K562 (cell line): ENCODE measurements around the gene ABCB9. TPM values are rescaled to one million over a fixed set of nuclear protein-coding genes. Genes with fewer than 3 reads are reported as not detected.

Experiments used
- ATAC-seq: fragments of 200-7000 bp; cut with Tn5 transposase; 3 replicates; pipeline ENCODE4 v1.9.1; 2020; ENCODE audit warnings: moderate library complexity
- BruUV-seq: library from RNA; stranded (reverse); fragments of 400-500 nt; replicated peaks from 2 replicates; lab custom pipeline; 2021; lab: Mats Ljungman, UMichigan
- CTCF ChIA-PET: fragments of 300-600 bp; formaldehyde crosslinking; extraction: SDS; loops from one replicate; lab custom pipeline; 2021; ENCODE audit warnings: low intra/inter-chr PET ratio; lab: Yijun Ruan, JAX
- POLR2A ChIA-PET: fragments of 300-600, 350-650 bp; sonication (Branson Sonifier 250); formaldehyde crosslinking; extraction: SDS; loops from one replicate; lab custom pipeline; 2021; ENCODE audit warnings: antibody characterized with exemption, inconsistent platforms; lab: Yijun Ruan, JAX
- DNase-seq, 4 experiments: peaks; one replicate each; pipeline versions ENCODE4 v3.0.0 to v3.0.0-alpha.2; 2011 to 2018; ENCODE audit warnings: low spot score in 3 of 4, mixed read lengths in 3 of 4; ENCODE audit errors: extremely low read depth in 1 of 4
- FAIRE-seq: peaks from 2 replicates; lab custom pipeline; 2011; peaks lifted over from hg19 to GRCh38; lab: Jason Lieb, UNC
- H2AFZ ChIP-seq: 2 replicates; pipeline ENCODE4 v1.6.0; 2011; ENCODE audit warnings: low read depth, low read length, control low read depth, inconsistent platforms
- H3K27ac ChIP-seq: fragments of 200-600 bp; 3 replicates; pipeline ENCODE4 v1.8.0; 2011; ENCODE audit warnings: low read depth, mild to moderate bottlenecking, control low read depth, inconsistent platforms, low read length, moderate library complexity, mixed read lengths; ENCODE audit errors: extremely low read depth
- H3K27me3 ChIP-seq, 2 experiments: fragments of 300-600 bp in 1 of 2; 2 replicates in 1 of 2; 3 replicates in 1 of 2; pipeline versions ENCODE4 v1.6.0 to v1.8.0; 2011; ENCODE audit warnings: inconsistent platforms in 2 of 2, low read length in 2 of 2, mild to moderate bottlenecking in 1 of 2, mixed read lengths in 1 of 2, moderate library complexity in 1 of 2; ENCODE audit not compliant: control insufficient read depth in 2 of 2, insufficient read depth in 2 of 2
- H3K36me3 ChIP-seq: fragments of 300-600 bp; 3 replicates; pipeline ENCODE4 v1.8.0; 2011; ENCODE audit warnings: mild to moderate bottlenecking, low read length, inconsistent platforms; ENCODE audit not compliant: control insufficient read depth, insufficient read depth
- H3K4me1 ChIP-seq, 2 experiments: fragments of 200-600 bp in 1 of 2; replicated peaks in 1 of 2; 2 replicates in 1 of 2; 3 replicates in 1 of 2; pipeline versions ENCODE4 v1.5.1 to v1.8.0; 2011; ENCODE audit warnings: inconsistent platforms in 2 of 2, low read length in 2 of 2, mild to moderate bottlenecking in 1 of 2, mixed read lengths in 1 of 2, moderate library complexity in 1 of 2; ENCODE audit not compliant: control insufficient read depth in 2 of 2, insufficient read depth in 2 of 2
- H3K4me2 ChIP-seq: 2 replicates; pipeline ENCODE4 v1.6.1; 2011; ENCODE audit warnings: low read length, control low read depth, inconsistent platforms, mixed read lengths; ENCODE audit not compliant: insufficient read depth
- H3K4me3 ChIP-seq: fragments of 200-600 bp; sonication (generic), shearing (Covaris generic); 2 replicates; pipeline ENCODE4 v1.5.1; 2016; ENCODE audit warnings: control low read depth, inconsistent platforms
- H3K79me2 ChIP-seq: fragments of 200-600 bp; 3 replicates; pipeline ENCODE4 v1.8.0; 2011; ENCODE audit warnings: low read length, inconsistent platforms; ENCODE audit not compliant: control insufficient read depth, insufficient read depth
- H3K9ac ChIP-seq, 2 experiments: 2 replicates each; pipeline versions ENCODE4 v1.6.0 to v1.6.1; 2011; ENCODE audit warnings: low read depth in 2 of 2, low read length in 2 of 2, control low read depth in 1 of 2, inconsistent platforms in 1 of 2, mild to moderate bottlenecking in 1 of 2, mixed read lengths in 1 of 2; ENCODE audit not compliant: insufficient read depth in 1 of 2
- H3K9me1 ChIP-seq: one replicate; pipeline ENCODE4 v1.6.0; 2011; ENCODE audit warnings: inconsistent platforms, mild to moderate bottlenecking, low read length, moderate library complexity; ENCODE audit not compliant: control insufficient read depth, insufficient read depth
- H3K9me3 ChIP-seq: replicated peaks from 2 replicates; pipeline ENCODE4 v1.5.1; 2011; ENCODE audit warnings: low read depth, low read length, inconsistent platforms; ENCODE audit not compliant: control insufficient read depth, insufficient read depth
- H4K20me1 ChIP-seq: replicated peaks from 2 replicates; pipeline ENCODE4 v1.6.1; 2011; ENCODE audit warnings: low read length, inconsistent platforms, mixed read lengths; ENCODE audit not compliant: control insufficient read depth, insufficient read depth
- CREBBP ChIP-seq: IDR thresholded peaks from one replicate; pipeline ENCODE4 v1.6.1; 2012; ENCODE audit warnings: low read depth, mild to moderate bottlenecking, control low read depth, inconsistent platforms, low read length
- HNRNPH1 ChIP-seq: fragments of 200-400 bp; formaldehyde crosslinking; optimal IDR thresholded peaks from 2 replicates; pipeline ENCODE3; 2017; ENCODE audit warnings: low read depth, mild to moderate bottlenecking, low read length, moderate library complexity
- ILF3 ChIP-seq: fragments of 450-650 bp; IDR thresholded peaks from 2 replicates; pipeline ENCODE4 v1.6.1; 2018; ENCODE audit warnings: antibody characterized with exemption, mild to moderate bottlenecking, moderate library complexity, borderline replicate concordance
- NR2C2 ChIP-seq, 2 experiments: fragments of 200-800 bp in 1 of 2; sonication (Bioruptor generic) in 1 of 2; sonication (generic) in 1 of 2; formaldehyde crosslinking in 1 of 2; IDR thresholded peaks; 2 replicates each; pipeline versions ENCODE4 v1.6.1 to v1.8.0; 2016 to 2022; ENCODE audit warnings: mild to moderate bottlenecking in 1 of 2, missing compliant biosample characterization in 1 of 2, missing genetic modification characterization in 1 of 2, missing genetic modification reagents in 1 of 2
- TBP ChIP-seq: optimal IDR thresholded peaks from 2 replicates; pipeline ENCODE3; 2011; ENCODE audit warnings: low read depth, low read length, improper control_type of control experiment
- ZFP36 ChIP-seq: fragments of 150-350 bp; IDR thresholded peaks from 2 replicates; pipeline ENCODE4 v1.6.1; 2018; ENCODE audit warnings: low read length, low read depth; ENCODE audit not compliant: partially characterized antibody
- WGBS: fragments of 100-300 bp; shearing (Covaris generic); methylation state at CpG from one replicate; pipeline ENCODE4 v1.1.6; 2016; ENCODE audit warnings: low coverage, mixed read lengths; ENCODE audit not compliant: insufficient coverage; ENCODE audit errors: missing lambda C conversion rate; 5-methylcytosine and 5-hydroxymethylcytosine counted together
- in situ Hi-C: fragments of 300-500 bp; cut with MboI; formaldehyde crosslinking; loops from 4 replicates; pipeline ENCODE4 v1.15.0; 2018; ENCODE audit warnings: inconsistent platforms, mixed read lengths
- intact Hi-C: fragments of 100-400 bp; cut with micrococcal nuclease; formaldehyde crosslinking; loops from 2 replicates; pipeline ENCODE4 v1.14.2; 2022
- polyA plus RNA-seq, 8 experiments: library from polyadenylated mRNA; depleted of rRNA in 4 of 8; stranded (reverse) in 5 of 8; unstranded in 3 of 8; fragments of >200 nt; fragmentation: Nextera tagmentation in 2 of 8; fragmentation: Illumina TruSeq in 1 of 8; extraction: Ambion mirVana in 2 of 8; extraction: Trizol in 1 of 8; gene quantifications; 2 replicates each; pipeline versions ENCODE4 v1.2.1 to v1.2.3, GENCODE V29; 2011 to 2014; ENCODE audit warnings: inconsistent platforms in 1 of 8, missing spikeins in 1 of 8
- total RNA-seq, 7 experiments: library from RNA; depleted of rRNA in 6 of 7; stranded (reverse); fragments of >200 nt in 6 of 7; fragmentation: Illumina TruSeq in 2 of 7; extraction: Trizol in 2 of 7; gene quantifications; 2 replicates each; pipeline versions ENCODE4 v1.2.1 to v1.2.3, GENCODE V29; 2011 to 2021; ENCODE audit warnings: low replicate concordance in 1 of 7

ABCB9 gene
- total and polyA plus RNA-seq, 9 of the 15 experiments (the other 6 are each of a cell fraction or from before 2014, with no cell fraction given) = 0.20 to 12.6 (median 6.2) TPM

GRCh38 chr12:122990961-122991622, 24.8 kb upstream of the ABCB9 start:
- ChIA-PET POLR2A (interaction anchor here (0.6 to 0.8 kb wide), 4 partner anchors 13 to 1561 kb away, joined by 3 to 4 read pairs (median 4); no protein-coding TSS in a partner anchor), CTCF (no interaction called here)
- Histone ChIP-seq H3K9me1 (no peaks in the 10 kb centered on the region), H3K4me2 (no peak overlapping the region), H2AFZ (no peak overlapping the region), H3K27ac (no peak overlapping the region), H3K4me1 (peaks cover 0 to 56% of the 10 kb centered on the region in 2 experiments; a peak in 2 of 5 replicates), H3K4me3 (no peak overlapping the region), H3K27me3 (no peaks in the 10 kb centered on the region), H3K9me3 (no peaks in the 10 kb centered on the region), H3K36me3 (0 out of 3 replicates have a peak, but pooled peaks cover 3% of the 10 kb centered on the region), H3K79me2 (no peaks in the 10 kb centered on the region), H3K9ac (peak overlapping the region in 1 of 2 experiments; percentile 55; a peak in 2 of 4 replicates), H4K20me1 (no peaks in the 10 kb centered on the region)
- DNase-seq = no peak
- TF ChIP-seq ZFP36 (peak; percentile 22), NR2C2 (CRISPR knock-in tag; IDR thresholded peaks at IDR 0.05) (no peak), NR2C2 (tag; IDR thresholded peaks at IDR 0.05) (no peak), TBP (no peak)
- 63% methylated on average over 10 of the region's 13 CpGs for WGBS
- FAIRE-seq = no peak
- no peak for ATAC-seq
- in situ Hi-C loops (no loop called here), intact Hi-C loops (no loop called here)
- no TSS peak for BruUV-seq

- H3K27me3 ChIP-seq = no peaks in the 10 kb centered on the region
- no peak overlapping the region for H3K27ac ChIP-seq
- no peak overlapping the region for H3K4me2 ChIP-seq
- H4K20me1 ChIP-seq = no peaks in the 10 kb centered on the region
- in situ Hi-C loops = no loop called here
- 57% methylated on average over 13 of the region's 13 CpGs for WGBS
- CTCF ChIA-PET = no interaction called here
- no TSS peak for BruUV-seq
- no peak for DNase-seq
- 0 out of 3 replicates have a peak, but pooled peaks cover 5% of the 10 kb centered on the region for H3K36me3 ChIP-seq
- H3K9ac ChIP-seq = peak overlapping the region in 1 of 2 experiments; percentile 55; a peak in 2 of 4 replicates
- no peak for FAIRE-seq
- intact Hi-C loops = no loop called here
- H3K4me1 ChIP-seq = peaks cover 0 to 62% of the 10 kb centered on the region in 2 experiments; a peak in 2 of 5 replicates
- no peak overlapping the region for H2AFZ ChIP-seq
- ATAC-seq = no peak
- no peak overlapping the region for H3K4me3 ChIP-seq
- no peaks in the 10 kb centered on the region for H3K9me1 ChIP-seq
- no peaks in the 10 kb centered on the region for H3K79me2 ChIP-seq
- H3K9me3 ChIP-seq = no peaks in the 10 kb centered on the region
- POLR2A ChIA-PET = interaction anchor here (0.8 kb wide), 1 partner anchor 13 kb away, joined by 4 read pairs; no protein-coding TSS in a partner anchor
- TF ChIP-seq CREBBP (no peak), ILF3 (no peak), HNRNPH1 (no peak)
Measured at GRCh38 chr12:122990561-122990960, 24.3 kb upstream of the ABCB9 start.
